Endodermal cell (in vitro differentiated cells): Measurements from ENCODE around the gene BGN. TPM values are rescaled to one million over a fixed set of nuclear protein-coding genes. Genes with fewer than 3 reads are reported as not detected.

Experiments used
- DNase-seq: peaks from one replicate; pipeline ENCODE4 v3.0.0-alpha.2; 2017
- H3K27ac ChIP-seq: 2 replicates; pipeline ENCODE4 v1.5.1; 2013; ENCODE audit warnings: mild to moderate bottlenecking, low read depth, low read length, moderate library complexity
- H3K27me3 ChIP-seq: 2 replicates; pipeline ENCODE4 v1.6.1; 2013; ENCODE audit warnings: mild to moderate bottlenecking, low read length, moderate library complexity; ENCODE audit not compliant: insufficient read depth, control insufficient read depth, poor library complexity, severe bottlenecking
- H3K36me3 ChIP-seq: 2 replicates; pipeline ENCODE4 v1.7.0; 2013; ENCODE audit warnings: mild to moderate bottlenecking, low read length, moderate library complexity; ENCODE audit not compliant: control insufficient read depth, insufficient read depth
- H3K4me1 ChIP-seq: one replicate; pipeline ENCODE4 v1.7.0; 2013; ENCODE audit warnings: low read length; ENCODE audit not compliant: control insufficient read depth, insufficient read depth
- H3K4me3 ChIP-seq: 2 replicates; pipeline ENCODE4 v1.5.1; 2013; ENCODE audit warnings: mild to moderate bottlenecking, low read length, moderate library complexity
- H3K9ac ChIP-seq: 2 replicates; pipeline ENCODE4 v1.6.1; 2013; ENCODE audit warnings: mild to moderate bottlenecking, low read length, moderate library complexity; ENCODE audit not compliant: poor library complexity, severe bottlenecking; ENCODE audit errors: extremely low read depth
- H3K9me3 ChIP-seq: 2 replicates; pipeline ENCODE4 v1.6.1; 2013; ENCODE audit warnings: mild to moderate bottlenecking, low read length, moderate library complexity; ENCODE audit not compliant: control insufficient read depth
- H3K27ac Mint-ChIP-seq: 2 replicates; pipeline ENCODE4 v1.8.0; 2020; ENCODE audit warnings: mixed read lengths
- H3K27me3 Mint-ChIP-seq: 2 replicates; pipeline ENCODE4 v1.8.0; 2021; ENCODE audit warnings: mild to moderate bottlenecking, mixed read lengths; ENCODE audit not compliant: insufficient read depth
- H3K36me3 Mint-ChIP-seq: 2 replicates; pipeline ENCODE4 v1.8.0; 2020; ENCODE audit warnings: low read depth, mixed read lengths
- H3K4me1 Mint-ChIP-seq: 2 replicates; pipeline ENCODE4 v1.8.0; 2020; ENCODE audit warnings: mixed read lengths
- H3K4me3 Mint-ChIP-seq: 2 replicates; pipeline ENCODE4 v1.8.0; 2020; ENCODE audit warnings: mild to moderate bottlenecking, moderate library complexity, mixed read lengths
- H3K9me3 Mint-ChIP-seq: 2 replicates; pipeline ENCODE4 v1.8.0; 2020; ENCODE audit warnings: mild to moderate bottlenecking, mixed read lengths
- CTCF ChIP-seq: fragments of 200-600 bp; sonication (generic); conservative IDR thresholded peaks from 2 replicates; pipeline ENCODE4 v1.5.0; 2021; ENCODE audit warnings: antibody characterized with exemption, mild to moderate bottlenecking
- WGBS, 2 experiments: methylation state at CpG; one replicate each; pipeline versions ENCODE4 v1.1.5 to v1.1.7; 2013; ENCODE audit warnings: missing lambda C conversion rate in 2 of 2, mixed read lengths in 1 of 2; ENCODE audit not compliant: insufficient coverage in 1 of 2, insufficient read length in 1 of 2; 5-methylcytosine and 5-hydroxymethylcytosine counted together
- total RNA-seq, 2 donors: library from RNA; stranded (reverse); fragmentation: NEBNext Ultra II Directional in 1 of 2; extraction: Animal tissue kit (Norgen Biotek cat#: 25700) in 1 of 2; gene quantifications; 2 replicates in 1 of 2; 3 replicates in 1 of 2; pipeline ENCODE4 v1.2.1, GENCODE V29; 2021

BGN gene
- total RNA-seq, 2 donors from 2014 or later, result 1.2 to 1.6 TPM

- H3K4me1 ChIP-seq, result no peaks in the 10 kb centered on the region
- no peak overlapping the region for H3K9ac ChIP-seq
- peak; percentile 79 for TF ChIP-seq CTCF
- Mint-ChIP-seq H3K36me3 (peaks cover 5% of the 10 kb centered on the region), H3K4me3 (no peak overlapping the region), H3K27ac (no peak overlapping the region), H3K9me3 (peaks cover 79% of the 10 kb centered on the region), H3K4me1 (no peaks in the 10 kb centered on the region), H3K27me3 (no peaks in the 10 kb centered on the region)
- no peaks in the 10 kb centered on the region for H3K27me3 ChIP-seq
- peak; percentile 88 for DNase-seq
- 59 to 80% methylated on average over 1 to 7 of the region's 7 CpGs for WGBS, 2 experiments
- no peaks in the 10 kb centered on the region for H3K9me3 ChIP-seq
- no peak overlapping the region for H3K4me3 ChIP-seq
- no peaks in the 10 kb centered on the region for H3K36me3 ChIP-seq
- no peak overlapping the region for H3K27ac ChIP-seq
These were observed 34.0 kb upstream of the BGN start for GRCh38 chrX:153460826-153461225.

- no peak for TF ChIP-seq CTCF
- Mint-ChIP-seq H3K27ac (no peak overlapping the region), H3K36me3 (peaks cover 5% of the 10 kb centered on the region), H3K9me3 (peaks cover 83% of the 10 kb centered on the region), H3K27me3 (no peaks in the 10 kb centered on the region), H3K4me3 (no peak overlapping the region), H3K4me1 (no peaks in the 10 kb centered on the region)
- Histone ChIP-seq H3K9ac (no peak overlapping the region), H3K4me3 (no peak overlapping the region), H3K36me3 (no peaks in the 10 kb centered on the region), H3K27me3 (no peaks in the 10 kb centered on the region), H3K9me3 (no peaks in the 10 kb centered on the region), H3K4me1 (no peaks in the 10 kb centered on the region), H3K27ac (no peak overlapping the region)
- 95 to 100% methylated on average over 7 to 10 of the region's 10 CpGs for WGBS, 2 experiments
- no peak for DNase-seq
These were observed 32.5 kb upstream of the BGN start for GRCh38 chrX:153462291-153462690.

GRCh38 chrX:153463031-153463430, 31.7 kb upstream of the BGN start:
- no peaks in the 10 kb centered on the region for H3K4me1 Mint-ChIP-seq
- Histone ChIP-seq H3K36me3 (no peaks in the 10 kb centered on the region), H3K27ac (no peak overlapping the region), H3K9ac (no peak overlapping the region), H3K4me3 (no peak overlapping the region), H3K27me3 (no peaks in the 10 kb centered on the region), H3K9me3 (no peaks in the 10 kb centered on the region), H3K4me1 (no peaks in the 10 kb centered on the region)
- peaks cover 83% of the 10 kb centered on the region for H3K9me3 Mint-ChIP-seq
- H3K27ac Mint-ChIP-seq, result no peak overlapping the region
- H3K36me3 Mint-ChIP-seq, result peaks cover 5% of the 10 kb centered on the region
- no peak overlapping the region for H3K4me3 Mint-ChIP-seq
- TF ChIP-seq CTCF, result no peak
- H3K27me3 Mint-ChIP-seq, result no peaks in the 10 kb centered on the region
- no peak for DNase-seq
- 88% methylated on average over 6 of the region's 6 CpGs; no CpG with 5 or more reads in 1 of the 2 experiments for WGBS, 2 experiments
